HG03135 (cell line): ENCODE results near the gene C12orf76.
"Not testable (repeated sequence)": the region's sequence is repeated elsewhere in the genome, so short reads cannot be mapped to it uniquely, and the experiment has no call there.

ENCODE experiments used
- ATAC-seq: cut with Tn5 transposase; IDR thresholded peaks from one replicate; pipeline ENCODE4 v1.9.1; 2021; ENCODE audit warnings: mild to moderate bottlenecking, moderate library complexity; ENCODE audit not compliant: unreplicated experiment

The C12orf76 gene

GRCh38 chr12:110067531-110067930 lies 19.2 kb upstream of the C12orf76 start:
- ATAC-seq: no peak

- ATAC-seq: no peak
These were observed 17.2 kb upstream of the C12orf76 start for GRCh38 chr12:110065540-110065939.

- no peak for ATAC-seq
These were observed 13.9 kb upstream of the C12orf76 start for GRCh38 chr12:110062241-110062640.

- no peak for ATAC-seq
These were observed 11.3 kb upstream of the C12orf76 start for GRCh38 chr12:110059651-110060000.

- ATAC-seq: no peak
These were observed 10.7 kb upstream of the C12orf76 start for GRCh38 chr12:110058875-110059615.

- not testable (repeated sequence) for ATAC-seq
These were observed 8.3 kb upstream of the C12orf76 start for GRCh38 chr12:110056643-110057042.

- ATAC-seq: not testable (repeated sequence)
These were observed 7.3 kb upstream of the C12orf76 start for GRCh38 chr12:110055375-110056352.

GRCh38 chr12:110050927-110051326 lies 2.6 kb upstream of the C12orf76 start:
- ATAC-seq: no peak

- not testable (repeated sequence) for ATAC-seq
These were observed 1.3 kb upstream of the C12orf76 start for GRCh38 chr12:110049666-110050065.

- not testable (repeated sequence) for ATAC-seq
These were observed 712 bp upstream of the C12orf76 start for GRCh38 chr12:110049034-110049433.

- ATAC-seq: no peak
These were observed 903 bp downstream of the C12orf76 start for GRCh38 chr12:110047297-110047940.

GRCh38 chr12:110046451-110047187 lies 1.7 kb downstream of the C12orf76 start:
- ATAC-seq: no peak

GRCh38 chr12:110042264-110042663 lies 6.1 kb downstream of the C12orf76 start:
- no peak for ATAC-seq

GRCh38 chr12:110039085-110039807 lies 9.1 kb downstream of the C12orf76 start:
- no peak for ATAC-seq

GRCh38 chr12:110038741-110039084 lies 9.6 kb downstream of the C12orf76 start:
- no peak for ATAC-seq

GRCh38 chr12:110037315-110037714 lies 11.0 kb downstream of the C12orf76 start:
- ATAC-seq: no peak

- ATAC-seq: no peak
These were observed 12.7 kb downstream of the C12orf76 start for GRCh38 chr12:110035534-110036104.

- no peak for ATAC-seq
These were observed 14.4 kb downstream of the C12orf76 start for GRCh38 chr12:110033888-110034287.

- ATAC-seq: no peak
These were observed 19.0 kb downstream of the C12orf76 start for GRCh38 chr12:110029290-110029815.

- ATAC-seq: no peak
These were observed 20.0 kb downstream of the C12orf76 start for GRCh38 chr12:110028323-110028722.
